Ishikawa (cell line): ENCODE measurements around the gene JCHAIN.

Experiments
- EP300 ChIP-seq: IDR thresholded peaks from 2 replicates; pipeline ENCODE4 v1.6.1; 2012; ENCODE audit warnings: borderline replicate concordance
- MAX ChIP-seq: IDR thresholded peaks from 2 replicates; pipeline ENCODE4 v1.6.1; 2012
- NFIC ChIP-seq: IDR thresholded peaks from 2 replicates; pipeline ENCODE4 v1.6.1; 2012
- TF ChIP-seq, protein P1 (sequence below): IDR thresholded peaks from 2 replicates; pipeline ENCODE4 v1.6.1; 2012; ENCODE audit warnings: low read depth, mild to moderate bottlenecking
- TF ChIP-seq, protein P2 (sequence below): IDR thresholded peaks from 2 replicates; pipeline ENCODE4 v1.6.1; 2012

DNA sequence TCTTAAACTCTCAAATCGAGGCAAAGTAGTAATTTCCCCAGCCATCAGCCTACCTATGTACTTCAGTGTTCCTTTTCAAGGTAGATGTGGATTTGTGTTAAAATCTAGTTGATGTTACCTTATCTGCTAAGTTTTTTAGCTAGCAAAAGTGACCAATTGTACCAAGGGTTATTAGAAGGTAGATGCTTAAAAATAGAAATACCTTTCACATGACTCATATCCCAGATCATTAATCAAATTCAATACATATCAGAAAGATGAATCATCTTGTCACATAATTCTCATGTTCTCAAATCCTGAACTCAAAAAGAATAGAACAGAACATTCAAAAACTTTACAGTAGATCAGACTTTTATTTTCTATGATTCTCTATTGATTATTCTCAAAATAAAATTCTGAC, 34.3 kb downstream of the JCHAIN start:
- TF ChIP-seq NFIC: no peak
- TF ChIP-seq, protein P1, sequence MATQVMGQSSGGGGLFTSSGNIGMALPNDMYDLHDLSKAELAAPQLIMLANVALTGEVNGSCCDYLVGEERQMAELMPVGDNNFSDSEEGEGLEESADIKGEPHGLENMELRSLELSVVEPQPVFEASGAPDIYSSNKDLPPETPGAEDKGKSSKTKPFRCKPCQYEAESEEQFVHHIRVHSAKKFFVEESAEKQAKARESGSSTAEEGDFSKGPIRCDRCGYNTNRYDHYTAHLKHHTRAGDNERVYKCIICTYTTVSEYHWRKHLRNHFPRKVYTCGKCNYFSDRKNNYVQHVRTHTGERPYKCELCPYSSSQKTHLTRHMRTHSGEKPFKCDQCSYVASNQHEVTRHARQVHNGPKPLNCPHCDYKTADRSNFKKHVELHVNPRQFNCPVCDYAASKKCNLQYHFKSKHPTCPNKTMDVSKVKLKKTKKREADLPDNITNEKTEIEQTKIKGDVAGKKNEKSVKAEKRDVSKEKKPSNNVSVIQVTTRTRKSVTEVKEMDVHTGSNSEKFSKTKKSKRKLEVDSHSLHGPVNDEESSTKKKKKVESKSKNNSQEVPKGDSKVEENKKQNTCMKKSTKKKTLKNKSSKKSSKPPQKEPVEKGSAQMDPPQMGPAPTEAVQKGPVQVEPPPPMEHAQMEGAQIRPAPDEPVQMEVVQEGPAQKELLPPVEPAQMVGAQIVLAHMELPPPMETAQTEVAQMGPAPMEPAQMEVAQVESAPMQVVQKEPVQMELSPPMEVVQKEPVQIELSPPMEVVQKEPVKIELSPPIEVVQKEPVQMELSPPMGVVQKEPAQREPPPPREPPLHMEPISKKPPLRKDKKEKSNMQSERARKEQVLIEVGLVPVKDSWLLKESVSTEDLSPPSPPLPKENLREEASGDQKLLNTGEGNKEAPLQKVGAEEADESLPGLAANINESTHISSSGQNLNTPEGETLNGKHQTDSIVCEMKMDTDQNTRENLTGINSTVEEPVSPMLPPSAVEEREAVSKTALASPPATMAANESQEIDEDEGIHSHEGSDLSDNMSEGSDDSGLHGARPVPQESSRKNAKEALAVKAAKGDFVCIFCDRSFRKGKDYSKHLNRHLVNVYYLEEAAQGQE: no peak
- TF ChIP-seq, protein P2, sequence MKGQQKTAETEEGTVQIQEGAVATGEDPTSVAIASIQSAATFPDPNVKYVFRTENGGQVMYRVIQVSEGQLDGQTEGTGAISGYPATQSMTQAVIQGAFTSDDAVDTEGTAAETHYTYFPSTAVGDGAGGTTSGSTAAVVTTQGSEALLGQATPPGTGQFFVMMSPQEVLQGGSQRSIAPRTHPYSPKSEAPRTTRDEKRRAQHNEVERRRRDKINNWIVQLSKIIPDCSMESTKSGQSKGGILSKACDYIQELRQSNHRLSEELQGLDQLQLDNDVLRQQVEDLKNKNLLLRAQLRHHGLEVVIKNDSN: no peak
- no peak for TF ChIP-seq EP300
- no peak for TF ChIP-seq MAX
